Left ventricle myocardium inferior (tissue), 1 donor: ENCODE results near the gene STK38L. TPM values are rescaled to one million over a fixed set of nuclear protein-coding genes. Genes with fewer than 3 reads are reported as not detected.

Experiments
- DNase-seq: peaks from one replicate; pipeline ENCODE4 v3.0.0-alpha.2; 2020
- H3K27ac ChIP-seq: fragments of 200-600 bp; replicated peaks from 2 replicates; pipeline ENCODE4 v1.8.0; 2021
- H3K27me3 ChIP-seq: fragments of 200-600 bp; 2 replicates; pipeline ENCODE4 v1.8.0; 2021; ENCODE audit warnings: low read depth
- H3K36me3 ChIP-seq: fragments of 200-600 bp; 2 replicates; pipeline ENCODE4 v1.8.0; 2021
- H3K4me1 ChIP-seq: fragments of 200-600 bp; 2 replicates; pipeline ENCODE4 v1.8.0; 2021
- H3K4me3 ChIP-seq: fragments of 200-600 bp; 2 replicates; pipeline ENCODE4 v1.8.0; 2021; ENCODE audit warnings: mild to moderate bottlenecking, moderate library complexity
- H3K9me3 ChIP-seq: fragments of 200-600 bp; replicated peaks from 2 replicates; pipeline ENCODE4 v1.8.0; 2021
- CTCF ChIP-seq: fragments of 200-600 bp; IDR thresholded peaks from 2 replicates; pipeline ENCODE4 v1.8.0; 2021; ENCODE audit warnings: antibody characterized with exemption, mild to moderate bottlenecking, borderline replicate concordance
- intact Hi-C: fragments of 100-400 bp; cut with micrococcal nuclease; formaldehyde crosslinking; loops from one replicate; pipeline ENCODE4 v1.11.0; 2022
- total RNA-seq: library from RNA; stranded (reverse); fragmentation: NEBNext Ultra II Directional; extraction: Animal tissue kit (Norgen Biotek cat#: 25700); gene quantifications from one replicate; pipeline ENCODE4 v1.2.1, GENCODE V29; 2021
- donor health status: DM: no; HTN: yes; CAD: no; lungs with severe emphysema.

Gene STK38L
- total RNA-seq, 1 donor from 2014 or later = 75.4 TPM

GRCh38 chr12:27296674-27297073 lies 52.6 kb downstream of the STK38L start:
- Histone ChIP-seq H3K4me3 (no peak overlapping the region), H3K9me3 (no peaks in the 10 kb centered on the region), H3K27me3 (no peaks in the 10 kb centered on the region), H3K4me1 (peaks cover 68% of the 10 kb centered on the region), H3K36me3 (peaks cover 33% of the 10 kb centered on the region), H3K27ac (no peak overlapping the region)
- intact Hi-C loops = loop anchor here (10.0 kb wide), 2 partner anchors 52 to 272 kb away; partner anchors contain the start of genes MED21 and STK38L
- TF ChIP-seq CTCF = no peak
- no peak for DNase-seq

- Histone ChIP-seq H3K4me1 (peaks cover 64% of the 10 kb centered on the region), H3K4me3 (no peak overlapping the region), H3K27me3 (no peaks in the 10 kb centered on the region), H3K36me3 (peaks cover 42% of the 10 kb centered on the region), H3K9me3 (no peaks in the 10 kb centered on the region), H3K27ac (no peak overlapping the region)
- intact Hi-C loops = loop anchor here (10.0 kb wide), 2 partner anchors 53 to 273 kb away; partner anchors contain the start of genes MED21 and STK38L
- no peak for DNase-seq
- TF ChIP-seq CTCF = no peak
Observed at GRCh38 chr12:27297566-27297965, 53.5 kb downstream of the STK38L start.

- Histone ChIP-seq H3K27me3 (no peaks in the 10 kb centered on the region), H3K27ac (no peak overlapping the region), H3K36me3 (peaks cover 54% of the 10 kb centered on the region), H3K4me1 (peaks cover 49% of the 10 kb centered on the region), H3K4me3 (no peak overlapping the region), H3K9me3 (no peaks in the 10 kb centered on the region)
- DNase-seq = no peak
- intact Hi-C loops = loop anchor here (10.0 kb wide), 2 partner anchors 54 to 274 kb away; partner anchors contain the start of genes MED21 and STK38L
- no peak for TF ChIP-seq CTCF
Observed at GRCh38 chr12:27299102-27299501, 55.0 kb downstream of the STK38L start.

- no peaks in the 10 kb centered on the region for H3K27me3 ChIP-seq
- peaks cover 46% of the 10 kb centered on the region for H3K4me1 ChIP-seq
- H3K4me3 ChIP-seq = no peak overlapping the region
- peaks cover 54% of the 10 kb centered on the region for H3K36me3 ChIP-seq
- TF ChIP-seq CTCF = no peak
- intact Hi-C loops = no loop called here
- DNase-seq = no peak
- no peak overlapping the region for H3K27ac ChIP-seq
- H3K9me3 ChIP-seq = no peaks in the 10 kb centered on the region
Observed at GRCh38 chr12:27300226-27300625, 56.1 kb downstream of the STK38L start.

- no peak overlapping the region for H3K4me3 ChIP-seq
- intact Hi-C loops = no loop called here
- peaks cover 48% of the 10 kb centered on the region for H3K36me3 ChIP-seq
- TF ChIP-seq CTCF = no peak
- no peaks in the 10 kb centered on the region for H3K9me3 ChIP-seq
- H3K27ac ChIP-seq = peak overlapping the region; percentile 23
- no peak for DNase-seq
- H3K27me3 ChIP-seq = no peaks in the 10 kb centered on the region
- peaks cover 36% of the 10 kb centered on the region for H3K4me1 ChIP-seq
Observed at GRCh38 chr12:27303139-27304111, 59.3 kb downstream of the STK38L start.
